ENCODE measurements around the gene ZMYND11. TPM values are rescaled to one million over a fixed set of nuclear protein-coding genes. Genes with fewer than 3 reads are reported as not detected.

ZMYND11 gene
- polyA plus RNA-seq, 3 donors, result 105 to 110 (median 106) TPM

- DNase-seq (ENCODE audit: low read depth in 3 of 3, low spot score in 2 of 3), result no peak
Observed at GRCh38 chr10:190216-190615, 55.0 kb downstream of the ZMYND11 start.

- no peak for DNase-seq (ENCODE audit: low read depth in 3 of 3, low spot score in 2 of 3)
Observed at GRCh38 chr10:191703-192518, 56.7 kb downstream of the ZMYND11 start.

DNA sequence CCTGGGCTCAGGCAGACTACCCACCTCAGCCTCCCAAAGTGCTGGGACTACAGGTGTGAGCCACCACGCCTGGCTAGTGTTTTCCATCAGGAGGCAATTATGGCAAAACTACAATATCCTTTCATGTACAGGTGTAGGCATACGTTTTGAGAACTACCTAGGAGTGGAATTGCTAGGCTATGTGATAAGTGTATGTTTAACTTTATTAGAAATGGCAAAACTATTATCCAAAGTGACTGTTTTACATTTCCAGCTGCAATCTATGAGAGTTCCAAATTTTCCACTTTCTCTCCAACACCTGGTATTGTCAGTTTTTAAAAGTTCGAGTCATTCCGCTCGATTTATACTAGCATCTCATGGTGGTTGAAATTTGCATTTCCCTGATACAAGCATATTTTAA, 59.0 kb downstream of the ZMYND11 start:
- DNase-seq (ENCODE audit: low read depth in 3 of 3, low spot score in 2 of 3), result no peak

- no peak for DNase-seq (ENCODE audit: low read depth in 3 of 3, low spot score in 2 of 3)
Observed at GRCh38 chr10:200405-200804, 65.2 kb downstream of the ZMYND11 start.

- DNase-seq (ENCODE audit: low read depth in 3 of 3, low spot score in 2 of 3), result no peak
Observed at GRCh38 chr10:201328-201771, 66.1 kb downstream of the ZMYND11 start.

DNA sequence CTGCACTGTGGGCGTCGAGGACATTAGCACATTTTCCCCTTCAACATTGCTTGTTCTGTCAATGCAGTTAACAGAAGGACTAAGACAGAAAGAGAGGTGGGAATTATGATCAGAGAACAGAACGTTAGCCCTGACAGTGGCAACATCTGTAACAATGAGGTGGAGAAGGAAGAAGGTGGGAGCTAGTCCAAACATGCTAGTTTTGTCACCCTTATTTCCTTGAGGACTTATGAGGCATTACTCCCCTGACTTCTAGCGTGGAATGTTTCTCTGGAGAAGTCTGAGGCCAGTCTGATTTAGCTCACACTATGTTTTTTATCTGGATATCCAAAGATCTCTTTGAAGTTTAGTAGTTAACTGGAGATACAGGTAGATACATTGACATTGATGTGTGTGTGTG, 73.4 kb downstream of the ZMYND11 start:
- DNase-seq (ENCODE audit: low read depth in 3 of 3, low spot score in 2 of 3), result no peak

DNA sequence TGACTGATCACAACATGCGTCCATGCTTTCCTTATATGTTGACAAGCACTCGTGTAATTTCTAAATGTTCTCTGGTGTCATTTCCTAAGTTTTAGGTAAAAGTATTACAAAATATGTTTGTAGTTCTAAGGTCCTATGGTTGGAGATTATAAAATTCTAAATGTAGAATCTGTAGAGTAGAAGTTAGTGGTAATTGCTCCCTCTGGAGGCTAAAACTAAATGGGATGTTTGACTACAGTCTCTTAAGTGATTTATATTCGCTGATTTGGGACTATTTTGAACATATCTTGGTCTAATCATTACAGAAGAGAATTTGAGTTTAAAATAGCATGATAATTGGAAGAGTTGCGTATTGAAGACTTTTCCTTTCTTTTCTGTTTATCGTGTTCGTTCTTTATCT, 74.1 kb downstream of the ZMYND11 start:
- DNase-seq (ENCODE audit: low read depth in 3 of 3, low spot score in 2 of 3), result no peak

GRCh38 chr10:210297-210696, 75.0 kb downstream of the ZMYND11 start:
- no peak for DNase-seq (ENCODE audit: low read depth in 3 of 3, low spot score in 2 of 3)

DNA sequence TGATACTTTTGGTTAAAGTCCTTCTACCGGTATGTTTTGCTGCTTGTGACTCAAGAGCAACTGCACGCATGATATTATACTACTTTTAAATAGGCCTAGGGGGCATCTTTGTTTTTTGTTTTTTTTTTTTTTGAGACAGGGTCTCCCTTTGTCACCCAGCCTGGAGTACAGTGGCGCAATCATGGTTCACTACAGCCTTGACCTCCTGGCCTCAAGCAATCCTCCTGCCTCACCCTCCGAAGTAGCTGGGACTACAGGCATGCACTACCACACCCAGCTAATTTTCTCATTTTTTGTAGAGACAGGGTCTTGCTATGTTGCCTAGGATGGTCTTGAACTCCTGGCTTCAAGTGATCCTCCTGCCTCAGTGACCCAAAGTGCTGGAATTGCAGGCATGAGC, 80.2 kb downstream of the ZMYND11 start:
- no peak for DNase-seq (ENCODE audit: low read depth in 3 of 3, low spot score in 2 of 3)

DNA sequence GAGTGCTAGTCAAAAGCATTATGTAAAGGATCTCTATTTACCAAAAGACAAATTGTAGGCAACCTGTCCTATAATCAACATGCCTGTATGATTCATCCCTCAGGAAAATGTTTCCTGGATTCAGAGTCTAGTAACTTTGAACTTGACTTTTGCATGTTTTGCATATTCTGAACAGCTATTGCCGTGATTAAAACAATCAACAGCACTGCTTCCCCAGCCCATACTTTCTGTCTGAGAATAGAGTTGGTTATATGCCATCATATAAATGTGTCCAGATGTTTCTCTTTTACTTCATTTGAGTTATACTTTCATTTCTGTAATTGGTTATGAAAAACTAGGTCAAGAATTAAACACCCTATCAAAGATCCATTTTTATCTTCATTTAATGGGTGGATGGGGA, 83.5 kb downstream of the ZMYND11 start:
- no peak for DNase-seq (ENCODE audit: low read depth in 3 of 3, low spot score in 2 of 3)

DNA sequence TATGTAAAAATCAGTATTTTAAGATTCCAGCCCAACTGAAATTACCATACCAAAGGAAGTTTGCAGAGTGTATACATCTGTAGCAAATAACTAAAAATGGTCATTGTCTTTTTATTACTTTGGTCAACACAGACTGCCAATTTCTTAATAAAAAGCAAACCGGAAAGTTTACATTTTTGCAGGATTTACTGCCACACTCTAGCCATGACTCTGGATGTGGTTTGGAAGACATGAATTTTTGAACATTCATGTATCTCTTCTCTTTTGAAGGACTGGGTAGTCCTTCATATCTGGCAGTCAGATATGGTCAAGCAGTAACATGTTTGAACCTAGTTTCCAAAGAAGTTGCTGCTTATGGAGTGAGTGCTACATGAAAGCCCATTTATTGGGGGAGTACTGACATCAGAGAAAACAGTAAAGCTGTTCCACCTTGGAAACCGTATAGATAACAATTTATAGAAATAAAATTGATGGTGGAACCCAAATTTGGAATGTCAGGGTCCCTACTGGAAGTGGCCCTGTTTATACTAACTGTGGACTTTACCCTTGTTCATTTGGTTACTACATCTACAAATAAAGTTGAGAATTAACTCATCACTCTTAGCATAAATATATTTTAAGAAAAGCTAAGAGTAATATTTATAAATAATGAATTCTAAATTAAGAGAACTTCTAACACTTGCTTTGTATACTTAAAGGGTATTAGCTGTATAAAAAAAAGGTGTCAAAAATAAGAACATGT, 84.6 kb downstream of the ZMYND11 start:
- no peak for DNase-seq (ENCODE audit: low read depth in 3 of 3, low spot score in 2 of 3)

GRCh38 chr10:224571-224970, 89.3 kb downstream of the ZMYND11 start:
- DNase-seq (ENCODE audit: low read depth in 3 of 3, low spot score in 2 of 3), result no peak

- no peak for DNase-seq (ENCODE audit: low read depth in 3 of 3, low spot score in 2 of 3)
Observed at GRCh38 chr10:226018-226417, 90.8 kb downstream of the ZMYND11 start.

GRCh38 chr10:227014-227413, 91.8 kb downstream of the ZMYND11 start:
- no peak for DNase-seq (ENCODE audit: low read depth in 3 of 3, low spot score in 2 of 3)

- no peak for DNase-seq (ENCODE audit: low read depth in 3 of 3, low spot score in 2 of 3)
Observed at GRCh38 chr10:228366-228765, 93.1 kb downstream of the ZMYND11 start.

DNA sequence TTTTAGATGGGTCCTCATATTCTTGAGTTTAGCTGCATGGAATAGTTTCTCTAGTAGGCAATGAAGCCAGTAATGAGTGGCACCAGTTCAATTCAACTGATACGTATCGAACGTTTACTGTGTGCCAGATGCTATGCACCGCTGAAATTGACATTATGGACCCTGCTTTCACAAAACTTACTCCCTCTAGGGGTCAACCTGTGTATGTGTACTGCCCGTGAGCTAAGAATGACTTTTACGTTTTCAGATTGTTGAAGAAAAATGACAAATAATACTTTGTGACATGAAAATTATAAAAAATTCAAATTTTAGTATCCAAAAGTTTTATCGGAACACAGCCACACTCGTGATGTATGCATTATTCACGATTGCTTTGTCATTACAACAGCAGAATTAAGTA, 95.5 kb downstream of the ZMYND11 start:
- no peak for DNase-seq (ENCODE audit: low read depth in 3 of 3, low spot score in 2 of 3)

DNA sequence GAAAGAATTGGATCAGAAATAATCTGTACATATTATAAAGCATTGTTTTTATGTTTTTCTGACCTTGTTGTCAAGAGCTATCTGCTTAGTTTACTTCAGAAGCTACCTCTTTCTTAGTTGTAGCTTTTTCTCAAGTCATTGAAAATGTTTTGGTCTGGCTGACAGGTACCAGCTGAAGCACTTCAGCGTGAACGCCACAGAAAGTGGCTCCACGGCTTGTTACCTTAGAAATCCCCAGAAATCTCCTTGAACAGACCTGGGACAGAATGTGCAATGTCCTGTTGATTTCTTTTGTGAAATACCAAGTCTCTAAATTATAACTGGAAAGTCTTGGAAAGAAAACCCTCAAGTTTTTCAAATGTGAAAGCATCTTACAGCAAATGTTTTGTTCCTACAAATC, 96.8 kb downstream of the ZMYND11 start:
- DNase-seq (ENCODE audit: low read depth in 3 of 3, low spot score in 2 of 3), result no peak

DNA sequence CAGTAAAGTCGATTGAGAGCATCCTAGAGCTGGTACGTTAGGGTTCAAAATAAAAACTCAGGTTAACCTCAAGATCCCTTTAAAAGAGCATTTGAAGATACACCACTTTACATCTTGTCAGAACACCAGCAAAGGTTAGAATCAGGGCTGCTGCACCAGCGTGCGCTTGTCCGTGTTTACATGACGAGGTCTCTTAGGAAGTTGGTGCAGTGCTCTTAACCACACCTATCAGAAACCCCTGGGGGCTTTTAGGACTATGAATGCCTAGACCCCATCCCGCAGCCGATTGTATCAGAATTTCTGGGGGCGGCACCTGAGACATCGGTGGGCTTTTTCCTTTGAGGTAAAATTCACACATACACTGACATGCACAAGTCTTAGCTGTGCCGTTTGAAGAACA, 97.6 kb downstream of the ZMYND11 start:
- no peak for DNase-seq (ENCODE audit: low read depth in 3 of 3, low spot score in 2 of 3)

DNA sequence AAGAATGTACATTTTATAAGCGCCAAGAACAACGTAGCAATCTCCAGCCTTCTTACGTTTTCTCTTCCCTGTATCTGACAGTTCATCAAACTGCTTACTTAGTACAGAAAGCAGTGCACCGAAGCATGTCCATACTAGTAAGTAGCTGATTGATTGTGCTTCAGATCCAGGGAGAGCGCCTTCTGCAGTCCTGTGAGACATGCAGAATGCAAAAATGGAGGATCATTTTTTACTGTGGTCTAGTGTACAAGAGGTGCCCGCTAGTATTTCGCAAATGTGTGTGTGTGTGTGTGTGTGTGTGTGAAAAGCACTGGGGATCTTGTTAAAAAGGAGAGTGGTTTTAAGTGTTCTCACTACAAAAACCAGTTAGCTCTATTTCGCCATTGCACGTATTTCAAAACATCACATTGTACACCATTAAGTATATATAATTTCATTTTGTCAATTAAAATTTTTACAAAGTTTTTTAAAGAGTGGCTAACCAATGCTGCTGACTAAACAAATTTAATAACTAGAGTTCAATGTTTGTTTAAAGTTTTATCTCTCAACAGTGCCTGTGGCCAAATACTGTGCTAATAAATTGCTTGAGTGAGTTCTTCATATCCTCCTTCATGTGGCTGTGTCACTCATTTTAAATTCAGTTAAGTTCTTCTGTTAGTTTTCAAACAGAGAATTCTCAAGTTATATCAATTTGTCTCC, 99.6 kb downstream of the ZMYND11 start:
- no peak for DNase-seq (ENCODE audit: low read depth in 3 of 3, low spot score in 2 of 3)

DNA sequence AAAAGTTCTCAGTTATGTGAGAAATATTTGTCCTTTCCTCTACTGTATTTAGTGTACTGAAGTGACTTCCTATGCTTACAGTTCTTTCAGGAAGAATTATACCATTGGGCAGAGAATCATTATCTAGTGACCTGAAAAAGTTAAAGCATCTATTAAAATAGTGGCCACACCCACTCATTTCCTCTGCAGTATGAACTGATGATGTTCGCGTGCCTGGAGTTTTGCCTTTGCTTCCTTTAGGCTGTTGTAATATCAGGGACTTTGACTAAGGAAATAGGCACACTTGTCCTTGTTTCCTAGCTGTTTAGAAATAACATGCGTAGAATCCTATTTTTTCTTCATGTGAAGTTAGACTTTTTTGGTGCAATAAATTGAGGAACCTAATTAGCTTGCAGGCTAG, 100.7 kb downstream of the ZMYND11 start:
- no peak for DNase-seq (ENCODE audit: low read depth in 3 of 3, low spot score in 2 of 3)

GRCh38 chr10:239109-239508, 103.9 kb downstream of the ZMYND11 start:
- no peak for DNase-seq (ENCODE audit: low read depth in 3 of 3, low spot score in 2 of 3)

- DNase-seq (ENCODE audit: low read depth in 3 of 3, low spot score in 2 of 3), result no peak
Observed at GRCh38 chr10:241451-241850, 106.2 kb downstream of the ZMYND11 start.

All from right renal cortex interstitium (tissue), 3 donors.